Stimulated activated CD4-positive, alpha-beta T cell treated with anti-CD3 and anti-CD28 coated beads, TNF-alpha, amount 100 ng/mL, for 4 hours (primary cell): ENCODE results near the gene ATF1.
"Not testable (repeated sequence)": the region's sequence is repeated elsewhere in the genome, so short reads cannot be mapped to it uniquely, and the experiment has no call there.

Experiments used
- DNase-seq, 3 experiments: peaks; one replicate each; pipeline ENCODE4 v3.0.0-alpha.2; 2020; ENCODE audit warnings: low read depth in 3 of 3

Gene ATF1

GRCh38 chr12:50751948-50752721 lies 11.8 kb upstream of the ATF1 start:
- no peak for DNase-seq

GRCh38 chr12:50753232-50753769 lies 10.6 kb upstream of the ATF1 start:
- DNase-seq = no peak

GRCh38 chr12:50764286-50765094 lies 589 bp downstream of the ATF1 start:
- peak; percentile 65 to 68 (median 66) for DNase-seq

DNA sequence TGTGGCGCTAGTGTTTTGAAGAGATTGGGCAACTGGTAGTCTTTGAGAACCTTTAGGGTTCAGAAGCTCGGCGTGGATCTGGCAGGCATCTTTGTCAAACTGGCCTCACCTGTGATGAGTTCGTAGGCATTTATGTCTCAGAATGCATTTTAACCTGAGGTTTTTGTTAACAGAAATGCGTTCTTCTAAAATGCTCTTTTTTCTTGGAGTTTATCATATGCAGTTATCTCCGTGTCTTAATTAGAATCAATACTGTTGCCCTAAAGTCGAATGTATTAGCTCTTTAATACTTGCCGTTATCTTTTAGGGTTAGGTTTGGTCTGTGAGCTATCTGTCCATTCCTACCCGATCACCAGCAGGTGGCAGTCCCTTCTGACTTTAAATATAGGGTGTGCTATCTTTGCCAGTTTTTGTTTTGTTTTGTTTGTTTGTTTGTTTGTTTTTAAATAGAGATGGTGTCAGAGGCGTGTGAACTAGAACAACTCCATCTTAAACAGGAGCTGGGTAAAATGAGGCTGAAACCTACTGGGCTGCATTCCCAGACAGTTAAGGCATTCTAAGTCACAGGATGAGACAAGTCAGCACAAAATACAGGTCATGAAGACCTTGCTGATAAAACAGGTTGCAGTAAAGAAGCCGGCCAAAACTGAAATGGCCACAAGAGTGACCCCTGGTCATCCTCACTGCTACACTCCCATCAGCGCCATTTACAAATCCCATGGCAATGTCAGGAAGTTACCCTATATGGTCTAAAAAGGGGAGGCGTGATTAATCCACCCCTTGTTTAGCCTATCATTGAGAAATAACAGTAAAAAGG lies 1.4 kb downstream of the ATF1 start:
- DNase-seq = peak in 1 of 3 experiments; percentile 8

DNA sequence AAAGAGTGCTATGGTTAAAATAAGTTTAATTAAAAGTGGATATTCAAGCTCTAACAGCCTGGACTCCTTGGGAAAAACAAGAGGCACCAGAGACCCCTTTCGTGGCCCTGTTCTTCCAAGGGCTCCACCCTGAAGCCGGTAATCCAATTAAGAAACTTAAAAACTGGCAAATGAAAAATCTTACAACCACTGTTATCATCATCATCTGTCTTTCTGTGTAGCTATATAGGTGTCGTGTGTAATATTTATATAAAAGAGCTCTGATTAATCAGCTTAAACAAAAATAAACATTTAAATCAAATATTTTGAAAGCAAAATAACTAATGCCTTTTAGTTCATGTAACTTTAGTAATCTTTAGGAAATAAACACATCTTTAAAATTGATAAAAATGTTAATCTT lies 4.5 kb downstream of the ATF1 start:
- no peak for DNase-seq

- not testable (repeated sequence) for DNase-seq
These were observed 4.9 kb downstream of the ATF1 start for GRCh38 chr12:50768813-50769212.

GRCh38 chr12:50771409-50771808 lies 7.5 kb downstream of the ATF1 start:
- DNase-seq = no peak

DNA sequence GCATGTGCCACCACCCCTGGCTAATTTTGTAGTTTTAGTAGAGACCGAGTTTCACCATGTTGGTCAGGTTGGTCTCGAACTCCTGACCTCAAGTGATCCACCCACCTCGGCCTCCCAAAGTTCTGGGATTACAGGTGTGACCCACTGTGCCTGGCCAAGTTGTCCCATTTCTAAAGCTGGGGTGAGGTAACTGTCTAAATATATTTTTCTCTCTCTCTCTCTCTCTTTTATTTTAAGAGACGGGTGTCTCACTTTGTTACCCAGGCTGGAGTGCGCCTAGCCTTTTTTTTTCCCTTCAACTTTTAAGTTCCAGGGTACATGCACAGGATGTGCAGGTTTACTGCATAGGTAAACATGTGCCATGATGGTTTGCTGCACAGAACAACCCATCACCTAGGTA lies 8.6 kb downstream of the ATF1 start:
- no peak for DNase-seq

GRCh38 chr12:50772877-50773276 lies 9.0 kb downstream of the ATF1 start:
- no peak for DNase-seq

DNA sequence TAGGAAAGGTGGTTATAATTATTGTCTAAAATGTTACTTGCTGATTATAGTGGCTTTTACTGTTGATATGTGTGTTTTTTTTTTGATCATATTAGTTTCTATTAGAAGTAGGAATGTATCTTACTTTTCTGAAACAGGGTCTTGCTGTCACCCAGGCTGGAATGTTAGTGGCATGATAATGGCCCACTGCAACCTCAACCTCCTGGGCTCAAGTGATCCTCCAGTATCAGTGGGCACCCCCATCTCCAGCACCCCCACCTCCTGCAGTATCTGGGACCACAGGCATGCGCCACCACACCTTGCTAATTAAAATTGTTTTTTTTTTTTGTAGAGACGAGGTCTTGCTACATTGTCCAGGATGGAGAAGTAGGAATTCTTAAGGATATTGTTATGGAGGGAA lies 11.3 kb downstream of the ATF1 start:
- no peak for DNase-seq

DNA sequence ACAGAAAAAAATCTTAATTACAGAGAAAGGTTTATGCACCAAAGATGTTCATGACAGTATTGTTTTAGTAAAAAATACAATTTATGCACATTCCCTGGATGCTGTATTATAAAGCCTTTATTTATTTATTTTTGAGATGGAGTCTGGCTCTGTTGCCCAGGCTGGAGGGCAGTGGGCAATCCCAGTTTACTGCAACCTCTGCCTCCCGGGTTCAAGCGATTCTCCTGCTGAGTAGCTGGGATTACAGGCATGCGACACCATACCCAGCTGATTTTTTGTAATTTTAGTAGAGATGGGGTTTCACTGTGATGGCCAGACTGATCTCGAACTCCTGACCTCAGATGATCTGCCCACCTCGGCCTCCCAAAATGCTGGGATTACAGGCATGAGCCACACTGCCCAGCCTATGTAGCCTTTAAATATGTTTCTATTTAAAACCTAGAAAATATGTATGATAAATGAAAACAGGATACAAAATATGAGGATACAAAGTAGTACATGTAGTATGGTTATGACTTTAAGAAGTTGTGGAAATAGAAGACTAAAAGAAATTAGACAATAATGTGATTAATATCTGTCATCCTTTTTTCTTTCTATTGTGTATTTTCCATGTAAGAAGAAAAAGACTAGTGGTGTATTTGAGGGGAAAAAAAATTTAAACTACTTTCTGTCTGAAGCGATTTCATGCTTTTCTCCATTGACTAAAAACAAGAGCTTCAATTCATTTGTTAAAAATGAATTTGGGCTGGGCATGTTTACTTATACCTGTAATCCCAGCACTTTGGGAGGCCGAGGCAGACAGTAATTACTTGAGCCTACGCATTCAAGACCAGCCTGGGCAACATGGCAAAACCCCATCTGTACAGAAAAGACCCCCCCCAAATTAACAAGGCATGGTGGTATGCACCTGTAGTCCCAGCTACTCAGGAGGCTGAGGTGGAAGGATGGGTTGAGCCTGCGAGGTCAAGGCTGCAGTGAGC lies 13.1 kb downstream of the ATF1 start:
- no peak for DNase-seq

DNA sequence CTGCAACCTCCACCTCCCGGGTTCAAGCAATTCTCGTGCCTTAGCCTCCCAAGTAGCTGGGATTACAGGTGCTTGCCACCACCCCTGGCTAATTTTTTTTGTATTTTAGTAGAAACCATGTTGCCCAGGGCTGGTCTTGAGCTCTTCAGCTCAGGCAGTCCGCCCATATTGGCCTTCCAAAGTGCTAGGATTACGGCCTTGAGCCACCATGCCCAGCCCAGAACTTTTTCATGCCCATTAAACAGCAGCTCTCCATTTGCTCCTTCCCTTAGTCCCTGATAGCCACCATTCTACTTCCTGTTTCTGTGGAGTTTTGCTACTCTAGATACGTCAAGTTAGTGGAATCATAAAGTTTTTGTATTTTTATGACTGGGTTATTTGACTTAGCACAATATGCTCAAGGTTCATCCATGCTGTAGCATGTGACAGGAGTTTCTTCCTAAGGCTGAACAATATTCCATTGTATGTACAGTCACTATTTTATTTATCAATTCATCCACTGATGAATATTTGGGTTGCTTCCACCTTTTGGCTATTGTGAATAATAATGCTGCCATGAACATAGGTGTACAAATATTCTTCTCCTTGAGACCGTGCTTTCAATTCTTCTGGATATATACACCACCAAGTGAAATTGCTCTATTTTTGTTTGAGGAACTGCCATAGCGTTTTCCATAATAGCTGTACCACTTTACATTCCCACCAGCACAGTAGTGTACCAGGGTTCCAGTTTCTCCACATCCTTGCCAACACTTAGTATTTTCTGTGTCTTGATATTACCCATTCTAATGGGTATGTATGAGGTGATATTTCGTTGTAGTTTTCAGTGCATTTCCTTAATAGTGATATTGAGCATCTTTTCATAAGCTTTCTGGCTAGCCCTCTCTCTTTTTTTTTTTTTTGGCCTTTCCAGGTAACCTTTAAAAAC lies 15.0 kb downstream of the ATF1 start:
- DNase-seq = no peak

DNA sequence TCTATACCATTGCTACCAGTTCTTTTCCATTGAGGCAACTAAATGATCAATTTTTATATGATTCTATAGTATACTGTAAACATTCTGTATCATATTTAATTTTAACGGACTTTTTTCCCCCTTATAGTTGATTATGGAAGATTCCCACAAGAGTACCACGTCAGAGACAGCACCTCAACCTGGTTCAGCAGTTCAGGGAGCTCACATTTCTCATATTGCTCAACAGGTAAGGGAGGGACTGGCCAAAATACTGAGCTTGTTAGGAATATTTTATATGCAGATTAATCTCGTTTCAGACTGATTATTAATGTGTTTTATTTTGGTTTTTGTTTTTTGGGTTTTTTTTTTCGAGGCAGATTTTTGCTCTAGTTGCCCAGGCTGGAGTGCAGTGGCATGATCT lies 16.1 kb downstream of the ATF1 start:
- DNase-seq = no peak

DNA sequence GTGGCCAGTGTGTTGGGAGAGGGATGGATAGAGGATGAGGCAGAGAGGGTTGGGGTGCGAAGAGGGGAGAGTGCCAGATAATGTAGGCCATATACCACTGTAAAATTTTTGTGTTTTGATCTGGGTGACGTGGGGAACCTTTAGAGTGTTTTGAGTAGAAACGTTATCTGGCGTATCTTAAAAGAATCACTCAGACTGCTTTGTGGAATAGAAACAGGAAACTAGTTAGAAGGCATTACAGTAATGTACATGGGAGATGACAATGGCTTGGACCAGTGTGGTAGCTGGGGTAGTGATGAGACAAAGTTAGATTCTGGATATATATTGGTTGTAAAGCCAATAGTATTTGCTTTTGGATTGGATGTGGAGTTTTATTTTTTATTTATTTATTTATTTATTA lies 20.6 kb downstream of the ATF1 start:
- no peak for DNase-seq

DNA sequence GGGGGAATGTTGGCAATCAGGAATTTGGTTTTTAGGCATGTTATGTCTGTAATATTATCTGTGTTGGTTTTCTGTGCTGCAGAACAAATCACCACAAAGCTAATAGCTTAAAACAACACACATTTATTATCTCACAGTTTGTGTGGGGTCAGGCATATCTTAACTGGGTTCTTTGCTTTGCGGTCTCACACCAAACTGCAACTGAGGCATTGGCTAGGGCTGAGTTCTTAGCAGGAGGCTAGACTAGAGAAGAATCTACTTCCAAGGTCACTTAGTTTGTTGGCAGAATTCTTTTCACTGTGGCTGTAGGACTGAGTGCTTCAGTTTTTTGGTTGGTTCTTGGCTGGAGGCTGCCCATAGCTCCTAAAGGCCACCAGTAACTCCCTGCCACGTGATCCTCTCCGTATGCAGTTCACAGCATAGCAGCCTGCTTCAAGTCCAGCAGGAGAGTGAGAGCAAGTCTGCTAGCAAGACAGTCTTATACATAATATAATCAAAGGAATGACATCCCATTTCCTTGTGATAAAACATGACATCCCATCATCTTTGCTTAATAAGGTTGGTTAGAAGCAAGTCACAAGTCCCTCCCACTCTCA lies 21.6 kb downstream of the ATF1 start:
- DNase-seq = no peak

- no peak for DNase-seq
These were observed 22.8 kb downstream of the ATF1 start for GRCh38 chr12:50786498-50787231.

- no peak for DNase-seq
These were observed 23.7 kb downstream of the ATF1 start for GRCh38 chr12:50787618-50788017.

- no peak for DNase-seq
These were observed 24.7 kb downstream of the ATF1 start for GRCh38 chr12:50788561-50788960.

DNA sequence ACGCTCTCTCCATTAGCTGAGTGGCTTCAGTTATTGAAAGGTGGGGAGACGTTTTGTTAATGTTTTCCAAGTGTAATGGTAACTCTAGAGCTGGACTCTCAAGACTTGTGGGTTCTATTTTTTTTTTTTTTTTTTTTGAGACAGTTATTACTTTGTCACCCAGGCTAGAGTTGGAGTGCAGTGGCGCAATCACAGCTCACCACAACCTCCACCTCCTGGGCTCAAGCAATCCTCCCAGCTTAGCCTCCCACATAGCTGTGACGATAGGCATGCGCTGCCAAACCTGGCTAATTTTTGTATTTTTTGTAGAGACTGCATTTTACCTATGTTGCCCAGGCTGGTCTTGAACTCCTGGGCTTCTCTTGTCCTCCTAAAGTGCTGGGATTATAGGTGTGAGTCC lies 26.2 kb downstream of the ATF1 start:
- DNase-seq = no peak
